NCI-H748 (cell line): ENCODE measurements around the gene CCDC9B.
A peak's percentile ranks its signal among the peaks of the same experiment; 100 is the strongest.

ENCODE experiments used
- DNase-seq: peaks from one replicate; lab custom pipeline; 2025; ENCODE audit not compliant: unreplicated experiment; lab: John Stamatoyannopoulos, UW

CCDC9B gene

DNA sequence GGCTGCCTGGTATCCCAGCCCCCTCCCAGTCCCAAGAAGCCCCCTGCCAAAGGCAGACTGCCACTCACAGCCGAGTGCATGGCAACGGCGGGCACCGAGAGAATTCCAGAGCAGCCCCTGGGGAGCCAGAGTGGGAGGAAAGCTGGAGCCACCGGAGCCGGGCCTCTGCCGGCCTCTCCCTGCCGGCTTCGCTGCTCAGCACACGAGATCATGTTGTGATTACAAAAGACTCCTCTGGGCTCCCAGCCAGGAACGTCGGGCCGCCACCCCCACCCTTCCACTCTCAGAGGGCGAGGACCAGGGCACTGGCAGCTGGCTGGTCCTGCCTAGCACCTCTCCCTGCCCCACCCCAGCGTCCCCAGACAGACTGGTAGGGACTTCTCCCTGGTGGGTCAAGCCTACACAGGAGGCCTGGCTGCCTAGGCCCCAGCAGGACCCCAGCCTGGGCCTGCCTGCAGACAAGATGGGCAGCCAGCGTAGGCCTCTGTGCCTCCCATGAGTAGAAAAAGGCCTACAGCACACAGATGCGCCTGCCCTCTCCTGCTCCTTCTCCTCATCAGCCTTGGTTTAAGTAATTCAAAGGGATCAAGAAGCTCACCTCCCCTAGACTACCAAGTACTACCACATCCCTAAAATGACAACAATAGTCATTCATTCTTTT lies at the start of gene CCDC9B:
TSS of gene CCDC9B (minus strand) at position 200 of the 661 bp plus-strand sequence. CDS start at position 80, 120 bp downstream.
- DNase-seq = peak; percentile 64

DNA sequence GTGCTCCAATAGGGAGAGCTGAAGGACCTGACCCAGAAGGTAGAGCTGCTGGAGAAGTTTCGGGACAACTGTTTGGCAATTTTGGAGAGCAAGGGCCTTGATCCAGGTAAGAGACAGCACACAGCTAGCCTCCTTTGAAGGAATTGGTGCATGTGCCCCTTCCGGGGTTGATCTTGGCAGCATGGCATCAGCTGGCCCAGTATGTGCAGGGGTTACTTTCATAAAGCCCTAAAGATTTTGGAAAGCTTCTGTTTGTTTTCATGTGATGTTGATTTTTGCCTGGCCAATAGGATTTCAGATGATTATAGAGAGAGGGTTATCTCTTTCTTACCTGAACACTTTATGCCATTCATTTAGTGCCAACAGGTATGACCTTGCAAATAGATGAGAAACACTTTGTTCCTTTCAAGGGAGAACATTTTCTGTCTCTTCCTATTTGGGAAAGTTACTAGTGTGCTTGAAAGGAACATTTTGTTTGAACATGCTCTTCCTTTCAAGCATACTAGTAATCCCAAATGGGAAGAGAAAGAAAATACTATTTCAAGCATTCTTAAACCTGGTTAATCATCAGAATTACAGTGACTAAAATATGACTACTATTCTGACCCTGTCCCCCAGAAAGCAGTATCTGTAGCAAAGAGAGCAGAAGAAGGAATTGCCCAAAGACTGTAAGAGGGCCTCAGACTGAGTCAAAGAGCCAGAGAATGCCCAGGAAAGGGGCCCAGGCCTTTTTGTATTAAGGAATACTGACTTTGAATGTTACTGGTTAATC lies 49.3 kb upstream of the CCDC9B start:
- no peak for DNase-seq

DNA sequence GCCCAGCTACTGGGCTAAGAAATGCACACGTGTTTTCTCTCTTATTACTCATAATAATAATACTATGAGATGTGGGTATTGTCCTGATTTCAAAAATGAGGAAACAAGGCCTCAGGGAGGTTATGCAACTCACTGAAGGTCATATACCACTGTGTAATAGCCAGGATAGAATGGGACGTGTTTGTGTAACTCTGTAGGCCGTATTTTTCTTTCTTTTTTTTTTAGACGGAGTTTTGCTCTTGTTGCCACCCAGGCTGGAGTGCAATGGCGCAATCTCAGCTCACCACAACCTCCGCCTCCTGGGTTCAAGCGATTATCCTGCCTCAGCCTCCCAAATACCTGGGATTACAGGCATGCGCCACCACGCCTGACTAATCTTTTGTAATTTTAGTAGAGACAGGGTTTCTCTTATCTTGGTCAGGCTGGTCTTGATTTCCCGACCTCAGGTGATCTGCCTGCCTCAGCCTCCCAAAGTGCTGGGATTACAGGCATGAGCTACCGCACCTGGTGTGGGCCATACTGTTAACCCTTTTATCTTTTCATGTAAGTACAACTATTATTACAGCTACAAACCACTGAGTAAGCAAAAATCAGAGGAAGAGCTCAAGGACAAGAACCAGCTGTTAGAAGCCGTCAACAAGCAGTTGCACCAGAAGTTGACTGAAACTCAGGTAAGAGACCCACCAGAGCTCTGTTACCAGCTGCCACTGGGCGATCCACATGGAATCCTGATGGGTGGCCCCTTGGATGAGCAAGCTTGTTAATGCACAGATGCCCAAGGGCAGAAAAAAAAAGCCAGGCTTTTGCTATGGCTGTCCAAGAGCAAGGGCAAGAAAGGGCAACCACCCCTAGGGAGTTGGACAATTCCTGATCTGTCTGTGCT lies 48.4 kb upstream of the CCDC9B start:
- no peak for DNase-seq

DNA sequence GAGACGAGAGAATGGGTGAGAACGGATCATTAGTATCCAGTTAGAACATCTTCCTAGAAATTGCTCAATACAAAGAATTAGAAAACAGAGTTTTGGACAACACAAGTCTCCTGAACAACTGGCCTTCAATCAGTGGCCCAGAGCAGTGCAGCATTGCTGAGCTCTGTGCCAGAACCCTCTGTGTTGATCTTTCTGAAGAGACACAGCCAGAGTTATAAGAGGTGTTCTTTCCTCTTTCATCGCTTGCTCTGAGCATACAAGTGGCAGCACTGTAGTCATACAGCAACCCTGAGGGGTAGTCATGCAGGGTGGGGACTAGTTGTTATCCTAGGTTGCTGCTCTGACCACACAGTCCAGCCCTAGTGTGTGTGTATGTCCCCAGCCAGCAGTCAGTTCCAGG lies 45.7 kb upstream of the CCDC9B start:
- DNase-seq = no peak

DNA sequence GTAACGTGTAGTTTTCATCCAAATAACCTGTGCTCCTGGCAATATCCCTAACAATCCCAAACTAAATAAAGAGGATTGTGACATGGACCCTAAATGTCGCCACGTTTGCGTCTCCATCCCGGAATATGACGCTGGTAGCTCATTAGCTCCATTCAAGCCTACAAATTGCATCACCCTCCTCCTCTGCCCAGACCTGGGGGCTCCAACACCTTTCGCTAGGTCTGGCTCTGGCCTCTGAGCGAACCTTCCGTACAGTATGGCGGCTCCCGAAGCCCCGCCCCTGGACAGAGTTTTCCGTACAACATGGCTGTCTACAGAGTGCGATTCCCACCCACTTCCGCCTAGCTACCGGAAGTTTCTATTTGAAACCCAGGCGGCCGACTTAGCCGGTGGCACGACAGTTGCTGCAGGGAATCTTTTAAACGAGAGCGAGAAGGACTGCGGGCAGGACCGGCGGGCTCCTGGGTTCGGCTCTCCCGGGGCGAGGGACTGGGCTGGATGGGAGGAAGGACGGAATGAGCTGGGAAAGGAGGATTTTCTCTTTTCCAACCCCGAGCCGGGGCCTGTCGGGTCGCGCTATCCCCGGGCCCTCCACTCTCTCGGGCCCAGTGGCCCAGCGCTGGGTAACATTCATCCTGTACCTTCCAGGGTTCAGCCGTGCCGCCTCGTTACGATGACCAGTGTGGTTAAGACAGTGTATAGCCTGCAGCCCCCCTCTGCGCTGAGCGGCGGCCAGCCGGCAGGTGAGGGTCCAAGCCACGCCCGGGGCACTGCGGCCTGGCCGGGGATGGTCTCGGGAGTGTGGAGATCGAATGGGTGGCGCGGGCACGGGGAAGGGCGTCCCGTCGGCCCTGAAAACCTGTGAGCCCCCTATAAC lies 42.1 kb upstream of the CCDC9B start, which contains the start of gene KNSTRN:
TSS of gene KNSTRN (plus strand) at position 142 of the 877 bp plus-strand sequence. CDS start at position 257, 115 bp downstream.
- DNase-seq = peak; percentile 93

DNA sequence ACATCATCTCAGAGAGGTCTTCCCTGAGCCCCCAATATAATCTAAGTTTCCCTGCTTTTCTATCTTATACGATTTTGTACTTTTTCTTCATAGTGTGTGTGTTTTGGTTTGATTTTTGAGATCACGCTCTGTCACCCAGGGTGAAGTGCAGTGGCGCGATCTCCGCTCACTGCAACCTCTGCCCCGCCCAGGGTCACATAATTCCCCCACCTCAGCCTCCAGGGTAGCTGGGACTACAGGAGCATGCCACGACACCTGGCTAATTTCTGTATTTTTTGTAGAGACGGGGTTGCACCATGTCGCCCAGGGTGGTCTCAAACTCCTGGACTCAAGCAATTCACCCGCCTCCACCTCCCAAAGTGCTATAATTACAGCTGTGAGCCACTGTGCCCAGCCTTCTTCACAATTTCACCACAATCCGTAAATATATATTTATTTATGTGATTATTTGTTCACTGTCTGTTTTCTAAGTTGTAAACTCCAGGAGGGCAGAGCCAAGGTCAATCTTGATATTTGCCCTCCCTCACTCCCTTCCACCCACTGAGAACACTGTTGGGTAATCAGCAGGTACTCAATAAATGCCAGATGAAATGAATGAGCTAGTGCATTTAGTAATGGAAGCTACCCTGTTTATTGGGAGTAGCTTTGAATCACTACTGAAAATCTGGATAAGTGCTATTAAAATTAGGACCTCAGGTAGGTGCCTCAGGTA lies 41.2 kb upstream of the CCDC9B start:
- DNase-seq = no peak

DNA sequence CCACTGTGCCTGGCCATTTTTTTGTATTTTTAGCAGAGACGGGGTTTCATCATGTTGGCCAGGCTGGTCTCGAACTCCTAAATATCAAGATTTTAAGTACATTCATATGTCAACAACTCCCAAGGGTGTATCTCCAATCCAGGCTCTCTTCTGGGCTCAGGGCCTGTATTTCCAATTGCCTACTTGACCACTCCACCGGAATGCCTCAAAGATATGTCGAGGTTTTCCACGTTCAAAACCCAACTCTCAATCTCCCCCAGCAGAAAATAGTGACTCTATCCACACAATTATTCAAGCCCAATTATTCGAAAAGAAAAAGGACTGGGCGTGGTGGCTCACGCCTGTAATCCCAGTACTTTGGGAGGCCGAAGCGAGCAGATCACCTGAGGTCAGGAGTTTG lies 39.9 kb upstream of the CCDC9B start:
- DNase-seq = no peak

DNA sequence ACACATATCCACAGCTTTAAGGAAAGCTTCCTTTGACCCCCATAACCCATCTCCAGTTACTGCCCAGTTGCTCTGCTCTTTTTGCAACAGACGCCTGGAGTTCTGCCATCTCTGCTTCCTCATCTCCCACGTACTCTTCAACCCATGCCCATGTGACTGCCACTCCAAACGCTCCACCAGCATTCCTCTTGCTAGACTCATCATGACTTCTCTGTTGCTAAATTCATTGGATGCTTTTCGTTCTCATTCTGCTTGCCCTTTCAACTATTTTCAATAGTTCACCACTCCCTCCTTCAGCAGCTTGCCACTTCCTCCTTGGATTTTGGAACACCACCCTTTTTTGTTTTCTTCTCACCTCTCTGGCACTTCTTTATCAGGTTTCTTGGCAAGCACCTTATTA lies 39.1 kb upstream of the CCDC9B start:
- DNase-seq = no peak

DNA sequence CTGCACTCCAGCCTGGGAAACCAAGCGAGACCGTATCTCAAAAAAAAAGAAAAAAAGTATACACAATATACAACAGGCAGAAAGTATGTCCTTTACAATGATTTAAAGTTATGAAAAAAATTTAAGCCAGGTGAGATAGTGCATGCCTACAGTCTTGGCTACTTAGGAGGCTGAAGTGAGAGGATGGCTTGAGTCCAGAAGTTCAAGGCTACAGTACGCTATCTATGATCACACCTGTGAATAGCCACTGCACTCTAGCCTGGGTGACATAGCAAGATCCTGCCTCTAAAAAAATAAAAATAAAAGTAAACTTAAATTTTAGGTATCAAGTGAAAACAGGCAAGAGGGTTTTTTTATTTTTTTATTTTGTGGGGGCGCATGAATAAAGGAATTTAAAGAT lies 38.6 kb upstream of the CCDC9B start:
- no peak for DNase-seq

DNA sequence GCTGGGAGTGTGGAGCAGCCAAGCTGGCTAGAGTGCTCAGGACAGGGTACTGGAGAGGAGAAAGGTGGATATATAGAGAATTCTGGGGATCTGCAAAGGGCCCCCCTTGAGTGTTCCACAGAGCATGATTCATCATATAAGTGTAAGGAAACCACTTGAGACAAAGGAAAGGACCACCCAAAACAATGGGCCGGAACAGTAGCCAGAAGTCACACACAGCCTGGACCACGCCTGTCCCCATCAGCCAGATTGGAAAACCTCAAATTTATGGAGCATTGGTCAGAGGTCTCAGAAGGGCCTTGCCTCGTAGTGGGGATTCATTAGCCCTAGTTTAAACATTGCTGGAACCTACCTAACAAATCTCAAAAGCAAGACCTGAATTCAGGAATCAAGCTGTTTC lies 36.9 kb upstream of the CCDC9B start:
- DNase-seq = no peak

DNA sequence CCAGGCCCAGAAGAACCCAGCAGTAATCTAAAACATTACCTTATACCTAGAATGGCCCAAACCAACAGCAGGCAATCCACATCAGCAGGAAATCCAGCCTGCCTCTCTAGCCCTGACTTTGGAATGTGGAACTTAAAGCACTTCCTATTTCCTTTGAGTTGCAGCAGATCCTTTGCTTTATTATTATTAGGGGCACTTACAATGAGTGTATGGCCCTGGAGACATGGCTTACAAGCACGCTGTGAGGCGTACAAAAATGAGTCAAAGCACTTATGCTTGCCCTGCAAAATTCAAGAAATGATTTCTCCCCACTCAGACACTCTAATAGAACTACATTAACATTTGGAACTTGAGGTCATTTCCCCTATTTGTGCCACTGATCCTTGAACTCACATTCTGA lies 32.2 kb upstream of the CCDC9B start:
- DNase-seq = no peak

DNA sequence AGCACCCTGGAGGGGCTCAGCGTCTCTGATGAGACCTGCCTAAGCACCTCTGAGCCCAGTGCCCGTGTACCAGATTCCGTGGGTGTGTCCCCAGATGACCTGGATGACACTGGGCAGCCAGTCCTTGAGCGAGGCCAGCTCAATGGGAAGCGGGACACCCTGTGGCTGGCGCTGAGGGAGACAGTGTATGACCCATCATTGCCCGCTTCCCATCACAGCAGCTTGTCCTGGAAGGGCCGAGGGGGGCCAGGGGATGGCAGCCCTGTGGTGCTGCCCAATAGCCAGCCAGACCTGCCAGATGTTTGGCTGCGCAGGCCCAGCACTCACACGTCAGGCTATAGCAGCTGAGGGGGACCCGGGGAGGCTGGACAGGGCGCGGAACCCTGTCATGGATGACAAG lies 29.2 kb upstream of the CCDC9B start:
- DNase-seq = no peak

DNA sequence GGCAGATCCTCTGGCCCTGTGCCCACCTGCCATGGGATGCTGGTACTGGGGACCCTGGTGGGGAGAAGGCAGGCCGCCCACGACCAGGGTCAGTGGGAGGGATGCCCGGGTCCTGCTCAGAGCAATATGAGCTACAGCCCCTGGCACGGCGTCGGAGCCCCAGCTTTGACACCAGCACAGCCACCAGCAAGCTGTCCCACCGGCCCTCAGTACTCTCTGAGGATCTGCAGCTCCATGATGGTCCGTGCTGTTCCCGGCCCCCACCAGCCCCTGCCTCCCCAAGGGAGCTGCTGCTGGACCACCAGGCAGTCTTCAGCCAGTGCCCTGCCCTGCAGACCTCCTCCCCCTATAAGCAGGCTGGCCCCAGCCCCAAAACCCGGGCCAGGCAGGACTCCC lies 28.7 kb upstream of the CCDC9B start:
- DNase-seq = no peak

DNA sequence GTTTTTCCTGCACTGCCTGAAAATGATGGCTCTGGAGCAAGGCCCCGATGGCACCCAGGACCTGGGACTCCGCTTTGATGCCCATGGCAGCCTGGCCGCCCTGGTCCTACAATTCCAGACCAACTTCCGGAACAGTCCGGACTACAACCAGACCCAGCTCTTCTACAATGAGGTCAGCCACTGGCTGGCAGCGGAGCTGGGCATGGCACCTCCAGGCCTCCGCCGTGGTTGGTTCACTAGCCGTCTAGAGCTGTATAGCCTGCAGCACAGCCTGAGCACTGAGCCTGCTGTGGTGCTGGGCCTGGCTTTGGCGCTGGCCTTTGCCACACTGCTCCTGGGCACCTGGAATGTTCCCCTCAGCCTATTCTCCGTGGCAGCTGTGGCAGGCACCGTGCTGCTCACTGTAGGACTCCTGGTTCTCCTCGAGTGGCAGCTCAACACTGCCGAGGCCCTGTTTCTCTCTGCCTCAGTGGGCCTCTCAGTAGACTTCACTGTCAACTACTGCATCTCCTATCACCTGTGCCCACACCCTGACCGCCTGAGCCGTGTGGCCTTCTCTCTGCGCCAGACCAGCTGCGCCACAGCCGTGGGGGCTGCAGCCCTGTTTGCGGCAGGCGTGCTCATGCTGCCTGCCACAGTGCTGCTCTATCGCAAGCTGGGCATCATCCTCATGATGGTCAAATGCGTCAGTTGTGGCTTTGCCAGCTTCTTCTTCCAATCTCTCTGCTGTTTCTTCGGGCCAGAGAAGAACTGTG lies 28.2 kb upstream of the CCDC9B start:
- DNase-seq = no peak

DNA sequence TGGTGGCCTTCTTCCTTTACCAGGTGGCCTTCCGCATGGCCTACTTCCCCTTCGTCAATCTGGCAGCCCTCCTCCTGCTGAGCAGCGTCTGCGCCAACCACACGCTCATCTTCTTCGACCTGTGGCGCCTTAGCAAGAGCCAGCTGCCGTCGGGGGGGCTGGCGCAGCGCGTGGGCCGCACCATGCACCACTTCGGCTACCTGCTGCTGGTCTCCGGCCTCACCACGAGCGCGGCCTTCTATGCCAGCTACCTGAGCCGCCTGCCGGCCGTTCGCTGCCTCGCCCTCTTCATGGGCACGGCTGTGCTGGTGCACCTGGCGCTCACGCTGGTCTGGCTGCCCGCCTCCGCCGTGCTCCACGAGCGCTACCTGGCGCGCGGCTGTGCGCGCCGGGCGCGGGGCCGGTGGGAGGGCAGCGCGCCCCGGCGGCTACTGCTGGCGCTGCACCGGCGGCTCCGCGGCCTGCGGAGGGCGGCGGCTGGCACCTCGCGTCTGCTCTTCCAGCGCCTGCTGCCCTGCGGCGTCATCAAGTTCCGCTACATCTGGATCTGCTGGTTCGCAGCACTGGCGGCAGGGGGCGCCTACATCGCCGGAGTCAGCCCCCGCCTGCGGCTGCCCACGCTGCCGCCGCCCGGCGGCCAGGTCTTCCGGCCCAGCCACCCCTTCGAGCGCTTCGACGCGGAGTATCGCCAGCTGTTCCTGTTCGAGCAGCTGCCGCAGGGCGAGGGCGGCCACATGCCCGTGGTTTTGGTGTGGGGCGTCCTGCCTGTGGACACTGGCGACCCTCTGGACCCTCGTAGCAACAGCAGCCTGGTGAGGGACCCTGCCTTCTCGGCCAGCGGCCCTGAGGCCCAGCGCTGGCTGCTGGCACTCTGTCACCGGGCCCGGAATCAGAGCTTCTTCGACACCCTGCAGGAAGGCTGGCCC lies 27.2 kb upstream of the CCDC9B start:
- peak; percentile 91 for DNase-seq

DNA sequence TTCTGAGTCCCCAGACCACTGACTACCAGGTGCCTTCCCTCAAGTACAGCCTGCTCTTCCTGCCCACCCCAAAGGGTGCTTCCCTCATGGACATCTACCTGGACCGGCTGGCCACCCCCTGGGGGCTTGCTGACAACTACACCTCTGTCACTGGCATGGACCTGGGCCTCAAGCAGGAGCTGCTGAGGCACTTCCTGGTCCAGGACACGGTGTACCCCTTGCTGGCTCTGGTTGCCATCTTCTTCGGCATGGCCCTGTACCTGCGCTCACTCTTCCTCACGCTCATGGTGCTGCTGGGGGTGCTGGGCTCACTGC lies 26.6 kb upstream of the CCDC9B start:
- no peak for DNase-seq

DNA sequence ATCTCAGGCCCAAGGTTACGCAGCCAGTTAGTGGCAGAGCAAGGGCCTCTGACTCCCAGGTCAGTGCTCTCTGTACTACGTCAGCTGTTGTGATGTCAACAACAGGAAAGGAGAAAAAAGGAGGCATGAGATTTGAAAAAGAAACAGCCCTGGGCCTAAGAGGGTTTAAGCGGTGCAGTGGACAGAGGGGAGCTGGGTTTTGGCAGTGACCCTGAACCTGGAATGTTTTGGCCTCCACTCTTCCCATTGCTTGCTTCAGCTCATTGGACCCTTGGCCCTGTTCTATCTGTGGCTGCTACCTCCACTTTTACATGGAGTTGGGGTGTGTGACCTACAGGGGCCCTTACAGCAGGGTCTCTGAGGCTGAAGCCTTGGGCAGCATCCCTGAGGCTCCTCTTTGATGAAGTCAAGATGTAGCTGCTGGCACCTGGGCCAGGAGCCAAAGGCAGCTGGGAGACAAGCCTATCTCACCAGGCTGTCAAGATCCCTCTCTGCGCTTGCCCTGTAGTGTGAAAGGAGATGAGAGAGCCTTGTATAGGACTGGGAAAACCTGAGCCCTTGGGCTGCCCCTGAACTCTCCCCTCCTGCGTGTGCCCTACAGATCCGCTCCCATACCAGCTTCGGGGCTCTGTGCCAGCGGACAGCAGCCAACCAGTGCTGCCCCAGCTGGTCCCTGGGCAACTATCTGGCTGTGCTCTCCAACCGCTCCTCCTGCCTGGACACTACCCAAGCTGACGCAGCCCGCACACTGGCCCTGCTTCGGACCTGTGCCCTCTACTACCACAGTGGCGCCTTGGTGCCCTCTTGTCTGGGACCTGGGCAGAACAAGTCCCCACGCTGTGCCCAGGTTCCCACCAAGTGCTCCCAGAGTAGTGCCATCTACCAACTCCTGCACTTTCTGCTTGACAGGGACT lies 26.0 kb upstream of the CCDC9B start:
- DNase-seq = no peak
